GM18951 (cell line): ENCODE results near the gene RIN3.

Experiments
- POLR2A ChIP-seq: IDR thresholded peaks from 4 replicates; pipeline ENCODE4 v1.6.1; 2011; ENCODE audit warnings: mild to moderate bottlenecking; ENCODE audit not compliant: insufficient read length, insufficient read depth; ENCODE audit errors: extremely low read depth
- in situ Hi-C: fragments of 300-500 bp; cut with MboI; formaldehyde crosslinking; loops from one replicate; pipeline ENCODE4 v1.12.0; 2022; ENCODE audit warnings: low sequenced_read_pairs, mixed read lengths, inconsistent platforms; ENCODE audit not compliant: unreplicated experiment

RIN3 gene

DNA sequence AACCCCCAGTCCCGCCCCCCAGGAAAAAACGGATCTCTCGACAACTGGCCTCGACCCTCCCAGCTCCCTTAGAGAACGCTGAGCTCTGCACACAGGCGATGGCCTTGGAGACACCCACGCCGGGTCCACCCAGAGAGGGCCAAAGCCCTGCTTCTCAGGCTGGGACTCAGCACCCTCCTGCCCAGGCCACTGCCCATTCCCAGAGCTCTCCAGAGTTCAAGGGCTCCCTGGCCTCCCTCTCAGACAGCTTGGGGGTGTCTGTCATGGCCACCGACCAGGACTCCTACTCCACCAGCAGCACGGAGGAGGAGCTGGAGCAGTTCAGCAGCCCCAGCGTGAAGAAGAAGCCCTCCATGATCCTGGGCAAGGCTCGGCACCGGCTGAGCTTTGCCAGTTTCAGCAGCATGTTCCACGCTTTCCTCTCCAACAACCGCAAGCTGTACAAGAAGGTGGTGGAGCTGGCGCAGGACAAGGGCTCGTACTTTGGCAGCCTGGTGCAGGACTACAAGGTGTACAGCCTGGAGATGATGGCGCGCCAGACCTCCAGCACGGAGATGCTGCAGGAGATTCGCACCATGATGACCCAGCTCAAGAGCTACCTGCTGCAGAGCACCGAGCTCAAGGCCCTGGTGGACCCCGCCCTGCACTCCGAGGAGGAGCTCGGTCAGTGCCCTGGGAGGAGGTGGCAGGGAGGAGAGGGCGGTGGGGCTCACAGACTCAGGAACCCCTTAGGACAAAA is 139.0 kb downstream of the RIN3 start:
- in situ Hi-C loops: no loop called here
- TF ChIP-seq POLR2A: peak; percentile 46

GRCh38 chr14:92653162-92653651 is 139.6 kb downstream of the RIN3 start:
- TF ChIP-seq POLR2A: no peak
- in situ Hi-C loops: no loop called here

- no peak for TF ChIP-seq POLR2A
- in situ Hi-C loops: no loop called here
These were observed 140.8 kb downstream of the RIN3 start for GRCh38 chr14:92654239-92654901.

- in situ Hi-C loops: no loop called here
- TF ChIP-seq POLR2A: no peak
These were observed 142.0 kb downstream of the RIN3 start for GRCh38 chr14:92655419-92656201.

GRCh38 chr14:92656306-92657081 is 142.9 kb downstream of the RIN3 start:
- no peak for TF ChIP-seq POLR2A
- in situ Hi-C loops: no loop called here

- no peak for TF ChIP-seq POLR2A
- in situ Hi-C loops: no loop called here
These were observed 144.0 kb downstream of the RIN3 start for GRCh38 chr14:92657457-92658142.

DNA sequence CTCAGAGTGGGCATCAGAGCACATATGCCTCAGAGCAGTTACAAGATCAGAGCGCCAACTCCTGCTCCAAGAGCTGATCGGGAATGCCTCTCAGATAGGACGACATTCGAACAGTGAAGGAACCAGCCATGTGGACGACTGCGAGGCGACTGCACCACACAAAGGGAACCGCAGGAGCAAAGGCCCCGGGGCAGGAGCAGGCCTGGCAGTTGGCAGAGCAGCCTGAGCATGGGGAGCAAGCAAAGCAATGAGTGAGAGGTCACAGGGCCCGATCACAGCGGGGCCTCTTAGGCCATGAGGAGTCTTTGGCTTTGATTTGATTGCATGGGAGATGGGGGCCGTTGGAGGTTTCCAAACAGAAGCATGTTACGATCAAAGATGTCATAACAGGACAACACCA is 144.6 kb downstream of the RIN3 start:
- in situ Hi-C loops: no loop called here
- TF ChIP-seq POLR2A: no peak

GRCh38 chr14:92658684-92659083 is 145.1 kb downstream of the RIN3 start:
- no peak for TF ChIP-seq POLR2A
- in situ Hi-C loops: no loop called here

DNA sequence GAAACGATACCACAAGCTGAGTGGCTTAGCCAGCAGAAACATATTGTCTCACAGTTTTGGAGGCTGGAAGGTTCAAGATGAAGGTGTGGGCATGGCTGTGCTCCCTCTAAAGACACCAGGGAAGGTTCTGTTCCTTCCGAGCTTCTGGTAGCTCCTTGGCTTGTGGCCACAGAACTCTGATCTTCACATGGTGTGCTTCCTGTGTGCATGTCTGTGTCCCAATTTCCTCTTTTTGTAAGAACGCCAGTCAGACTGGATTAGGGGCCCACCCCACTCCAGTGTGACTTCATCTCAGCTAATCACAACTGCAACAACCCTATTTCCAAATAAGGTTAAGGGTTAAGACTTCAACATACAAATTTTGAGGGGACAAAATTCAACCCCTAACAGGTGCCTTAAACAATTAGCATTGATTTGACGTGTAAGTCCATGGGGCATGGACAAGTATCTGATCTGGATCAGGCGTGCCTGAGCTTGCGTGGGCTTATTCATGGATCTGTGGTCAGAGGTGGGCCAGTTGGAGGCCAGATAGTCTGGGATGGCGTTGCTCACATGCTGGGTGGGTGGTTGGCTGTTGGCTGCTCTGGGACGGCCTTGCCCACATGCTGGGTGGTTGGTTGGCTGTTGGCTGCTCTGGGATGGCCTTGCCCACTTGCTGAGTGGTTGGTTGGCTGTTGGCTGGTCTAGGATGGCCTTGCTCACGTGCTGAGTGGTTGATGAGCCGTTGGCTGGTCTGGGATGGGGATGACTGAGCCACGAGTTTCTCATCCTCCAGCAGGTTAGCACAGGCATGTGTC is 146.4 kb downstream of the RIN3 start:
- TF ChIP-seq POLR2A: no peak
- in situ Hi-C loops: no loop called here

DNA sequence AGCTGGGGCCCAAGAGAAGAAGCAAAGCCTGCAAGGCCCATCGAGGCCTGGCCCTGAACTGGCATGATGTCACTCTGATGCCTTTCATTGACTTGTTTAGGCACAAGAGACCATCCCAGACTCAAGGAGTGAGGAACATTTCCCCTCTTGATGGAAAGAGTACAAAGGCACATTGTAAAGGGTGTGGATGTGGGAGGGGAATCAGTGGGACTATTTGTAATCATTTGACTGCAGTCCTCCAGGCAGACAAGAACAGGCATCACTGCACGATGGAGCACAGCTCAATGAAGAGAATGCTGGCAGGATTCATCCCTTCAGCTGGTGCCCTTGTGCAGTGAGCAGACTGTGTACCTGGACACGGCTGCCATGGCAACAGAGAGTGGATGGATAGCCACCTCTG is 147.0 kb downstream of the RIN3 start:
- in situ Hi-C loops: no loop called here
- TF ChIP-seq POLR2A: no peak

GRCh38 chr14:92663049-92663448 is 149.5 kb downstream of the RIN3 start:
- in situ Hi-C loops: no loop called here

More at GRCh38 chr14:92663049-92663448, 149.5 kb downstream of the RIN3 start:
- no peak for TF ChIP-seq POLR2A
